Parathyroid adenoma (tissue), 2 donors: Measurements from ENCODE around the gene LRRIQ1.

Experiments
- H2AFZ ChIP-seq: fragments of 300-600 bp; sonication (generic); one replicate; pipeline ENCODE4 v1.7.0; 2017; ENCODE audit warnings: antibody characterized with exemption, mild to moderate bottlenecking
- H3K27ac ChIP-seq: fragments of 300-600 bp; sonication (generic); one replicate; pipeline ENCODE4 v1.7.0; 2017
- H3K27me3 ChIP-seq: fragments of 300-600 bp; sonication (generic); one replicate; pipeline ENCODE4 v1.7.0; 2017; ENCODE audit warnings: low read length; ENCODE audit not compliant: control insufficient read depth, insufficient read depth
- H3K36me3 ChIP-seq: fragments of 300-600 bp; sonication (generic); one replicate; pipeline ENCODE4 v1.7.0; 2017; ENCODE audit warnings: low read length; ENCODE audit not compliant: control insufficient read depth, insufficient read depth
- H3K4me1 ChIP-seq: fragments of 300-600 bp; sonication (generic); one replicate; pipeline ENCODE4 v1.7.0; 2017; ENCODE audit warnings: control low read depth
- H3K4me2 ChIP-seq: fragments of 300-600 bp; sonication (generic); one replicate; pipeline ENCODE4 v1.7.0; 2017; ENCODE audit warnings: low read length
- H3K4me3 ChIP-seq: fragments of 300-600 bp; sonication (generic); one replicate; pipeline ENCODE4 v1.7.0; 2017; ENCODE audit warnings: low read depth, low read length
- H3K79me2 ChIP-seq: fragments of 300-600 bp; sonication (generic); one replicate; pipeline ENCODE4 v1.7.0; 2017; ENCODE audit warnings: control low read depth
- H3K9ac ChIP-seq: fragments of 300-600 bp; sonication (generic); one replicate; pipeline ENCODE4 v1.7.0; 2017; ENCODE audit warnings: mild to moderate bottlenecking
- H3K9me3 ChIP-seq: fragments of 300-600 bp; sonication (generic); one replicate; pipeline ENCODE4 v1.7.0; 2017; ENCODE audit warnings: low read length; ENCODE audit not compliant: control insufficient read depth
- TF ChIP-seq, protein P1 (sequence below): fragments of 300-600 bp; sonication (generic); IDR thresholded peaks from one replicate; pipeline ENCODE4 v1.7.0; 2017; ENCODE audit warnings: antibody characterized with exemption, mild to moderate bottlenecking
- donor health status: primary hyperparathyroidism.

Gene LRRIQ1

DNA sequence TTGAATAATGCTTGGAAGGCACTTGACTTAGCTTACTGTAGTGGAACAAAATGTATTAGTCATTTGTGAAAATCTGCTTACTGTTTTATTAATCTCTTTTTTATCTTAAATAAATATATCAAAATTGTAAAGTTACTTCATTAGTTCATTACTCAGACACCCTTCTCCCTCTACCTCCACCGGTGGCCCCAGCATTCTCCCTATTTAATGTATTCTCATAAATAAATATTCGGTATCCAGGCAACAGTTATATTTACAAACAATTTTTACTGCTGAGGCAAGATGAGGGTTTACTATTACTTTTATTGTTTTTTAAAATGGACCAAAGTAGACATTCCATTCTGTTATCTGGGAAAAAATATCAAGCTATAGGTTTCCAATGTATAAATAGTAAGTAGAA is 224.3 kb downstream of the LRRIQ1 start:
- no peak overlapping the region for H3K4me2 ChIP-seq
- H3K79me2 ChIP-seq = no peaks in the 10 kb centered on the region
- no peaks in the 10 kb centered on the region for H3K36me3 ChIP-seq
- no peaks in the 10 kb centered on the region for H3K4me1 ChIP-seq
- H3K4me3 ChIP-seq = no peak overlapping the region
- no peaks in the 10 kb centered on the region for H3K9me3 ChIP-seq
- no peaks in the 10 kb centered on the region for H3K27me3 ChIP-seq
- H3K27ac ChIP-seq = no peak overlapping the region
- H3K9ac ChIP-seq = no peak overlapping the region
- TF ChIP-seq, protein P1, sequence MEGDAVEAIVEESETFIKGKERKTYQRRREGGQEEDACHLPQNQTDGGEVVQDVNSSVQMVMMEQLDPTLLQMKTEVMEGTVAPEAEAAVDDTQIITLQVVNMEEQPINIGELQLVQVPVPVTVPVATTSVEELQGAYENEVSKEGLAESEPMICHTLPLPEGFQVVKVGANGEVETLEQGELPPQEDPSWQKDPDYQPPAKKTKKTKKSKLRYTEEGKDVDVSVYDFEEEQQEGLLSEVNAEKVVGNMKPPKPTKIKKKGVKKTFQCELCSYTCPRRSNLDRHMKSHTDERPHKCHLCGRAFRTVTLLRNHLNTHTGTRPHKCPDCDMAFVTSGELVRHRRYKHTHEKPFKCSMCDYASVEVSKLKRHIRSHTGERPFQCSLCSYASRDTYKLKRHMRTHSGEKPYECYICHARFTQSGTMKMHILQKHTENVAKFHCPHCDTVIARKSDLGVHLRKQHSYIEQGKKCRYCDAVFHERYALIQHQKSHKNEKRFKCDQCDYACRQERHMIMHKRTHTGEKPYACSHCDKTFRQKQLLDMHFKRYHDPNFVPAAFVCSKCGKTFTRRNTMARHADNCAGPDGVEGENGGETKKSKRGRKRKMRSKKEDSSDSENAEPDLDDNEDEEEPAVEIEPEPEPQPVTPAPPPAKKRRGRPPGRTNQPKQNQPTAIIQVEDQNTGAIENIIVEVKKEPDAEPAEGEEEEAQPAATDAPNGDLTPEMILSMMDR = no peak
- no peak overlapping the region for H2AFZ ChIP-seq

DNA sequence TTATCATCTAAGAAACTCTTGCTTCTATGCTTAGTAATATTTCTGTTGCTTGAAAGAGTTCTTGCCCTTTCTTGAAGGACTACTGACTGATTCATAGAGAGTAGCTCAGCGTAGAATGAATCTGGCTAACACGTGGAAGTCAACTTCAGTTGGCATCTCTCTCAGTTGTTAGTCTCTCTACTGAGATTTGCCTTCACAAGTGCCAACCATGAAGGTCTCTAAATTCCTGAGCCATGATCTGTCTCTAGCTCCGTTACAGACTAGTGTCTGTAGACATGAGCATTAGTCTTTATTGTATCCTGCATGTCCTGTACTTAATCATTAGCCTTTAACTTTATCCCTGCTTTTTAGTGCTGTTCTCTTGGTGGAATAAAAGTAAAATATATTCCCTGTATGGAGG is 224.7 kb downstream of the LRRIQ1 start:
- Histone ChIP-seq H3K9me3 (no peaks in the 10 kb centered on the region), H3K9ac (no peak overlapping the region), H3K36me3 (no peaks in the 10 kb centered on the region), H3K4me1 (no peaks in the 10 kb centered on the region), H2AFZ (no peak overlapping the region), H3K27ac (no peak overlapping the region), H3K79me2 (no peaks in the 10 kb centered on the region), H3K4me2 (no peak overlapping the region), H3K4me3 (no peak overlapping the region), H3K27me3 (no peaks in the 10 kb centered on the region)
- TF ChIP-seq, protein P1 = no peak

- Histone ChIP-seq H3K9me3 (peaks cover 3% of the 10 kb centered on the region), H3K4me2 (no peak overlapping the region), H3K79me2 (no peaks in the 10 kb centered on the region), H3K27me3 (no peaks in the 10 kb centered on the region), H3K9ac (no peak overlapping the region), H3K4me1 (no peaks in the 10 kb centered on the region), H2AFZ (no peak overlapping the region), H3K4me3 (no peak overlapping the region), H3K36me3 (no peaks in the 10 kb centered on the region), H3K27ac (no peak overlapping the region)
- TF ChIP-seq, protein P1 = no peak
Observed at GRCh38 chr12:85266356-85266755, 230.2 kb downstream of the LRRIQ1 start.

DNA sequence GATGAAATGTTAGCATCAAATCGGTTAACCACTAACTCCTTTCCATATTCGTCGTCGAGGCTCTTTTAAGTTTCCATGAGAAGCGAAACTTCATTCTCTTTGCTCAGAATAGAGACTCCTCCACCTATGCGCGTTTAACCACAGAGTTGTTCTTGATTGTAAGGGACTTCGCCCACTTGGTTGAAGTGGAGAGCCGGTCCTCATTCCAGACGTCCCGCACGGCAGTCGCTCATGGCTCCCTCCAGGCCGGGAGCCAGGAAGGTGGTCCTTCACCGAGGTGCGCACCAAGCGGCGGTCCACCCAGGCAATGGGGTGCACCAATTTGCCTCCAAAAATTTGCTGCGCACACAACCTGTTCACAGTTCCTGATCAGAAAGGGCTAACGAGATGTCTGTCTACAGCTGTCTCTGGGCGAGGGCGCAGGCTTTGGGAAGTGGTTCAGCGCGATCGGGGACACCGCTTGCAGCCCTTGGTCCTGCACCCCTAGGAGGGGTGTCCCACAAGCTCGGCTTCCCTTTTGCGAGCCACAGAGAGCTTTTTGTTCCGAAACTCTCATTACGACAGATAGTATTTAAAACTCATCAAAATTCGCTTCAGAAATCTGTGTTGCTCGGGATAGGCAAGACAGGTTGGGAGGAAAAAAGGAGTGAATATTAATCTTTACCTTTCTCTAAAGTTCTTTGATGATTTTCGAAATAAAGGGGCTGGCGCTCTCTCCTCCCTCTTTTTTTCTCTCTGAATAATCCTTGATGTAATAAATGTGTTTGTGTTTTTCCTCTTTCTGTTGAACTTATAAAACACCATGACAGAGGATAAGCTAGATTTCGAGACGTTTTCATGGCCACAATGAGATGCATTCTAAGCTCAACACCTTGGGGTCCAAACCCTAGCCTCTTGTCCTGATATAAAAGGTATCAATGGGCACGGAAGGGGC is 237.5 kb downstream of the LRRIQ1 start:
- Histone ChIP-seq H3K36me3 (no peaks in the 10 kb centered on the region), H3K27ac (no peak overlapping the region), H3K79me2 (no peaks in the 10 kb centered on the region), H2AFZ (no peak overlapping the region), H3K9me3 (peaks cover 3% of the 10 kb centered on the region), H3K4me3 (no peak overlapping the region), H3K4me1 (no peaks in the 10 kb centered on the region), H3K27me3 (peaks cover 2% of the 10 kb centered on the region), H3K4me2 (no peak overlapping the region), H3K9ac (no peak overlapping the region)
- TF ChIP-seq, protein P1 = no peak

DNA sequence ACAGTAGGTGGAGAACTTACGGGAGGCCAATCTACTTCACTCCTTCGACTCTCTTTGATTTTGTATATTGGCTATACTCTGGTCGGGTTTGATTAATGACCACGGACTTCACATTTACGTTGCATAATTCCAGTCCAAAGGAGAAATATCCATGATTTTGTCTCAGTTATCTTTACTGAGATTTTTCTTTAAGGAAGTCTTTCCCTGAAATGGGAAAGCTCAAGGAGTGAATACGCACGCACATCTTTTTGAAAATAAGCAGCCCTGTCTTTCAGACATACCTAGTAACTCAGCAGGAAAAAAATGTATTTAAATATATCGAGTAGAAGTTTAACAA is 238.1 kb downstream of the LRRIQ1 start:
- no peaks in the 10 kb centered on the region for H3K79me2 ChIP-seq
- no peak overlapping the region for H3K9ac ChIP-seq
- H2AFZ ChIP-seq = no peak overlapping the region
- H3K4me3 ChIP-seq = no peak overlapping the region
- H3K4me1 ChIP-seq = no peaks in the 10 kb centered on the region
- H3K27me3 ChIP-seq = peaks cover 7% of the 10 kb centered on the region
- no peak overlapping the region for H3K4me2 ChIP-seq
- H3K9me3 ChIP-seq = peaks cover 3% of the 10 kb centered on the region
- no peak overlapping the region for H3K27ac ChIP-seq
- TF ChIP-seq, protein P1 = no peak
- H3K36me3 ChIP-seq = no peaks in the 10 kb centered on the region
